ENCODE measurements around the gene ACVR1.

DNA sequence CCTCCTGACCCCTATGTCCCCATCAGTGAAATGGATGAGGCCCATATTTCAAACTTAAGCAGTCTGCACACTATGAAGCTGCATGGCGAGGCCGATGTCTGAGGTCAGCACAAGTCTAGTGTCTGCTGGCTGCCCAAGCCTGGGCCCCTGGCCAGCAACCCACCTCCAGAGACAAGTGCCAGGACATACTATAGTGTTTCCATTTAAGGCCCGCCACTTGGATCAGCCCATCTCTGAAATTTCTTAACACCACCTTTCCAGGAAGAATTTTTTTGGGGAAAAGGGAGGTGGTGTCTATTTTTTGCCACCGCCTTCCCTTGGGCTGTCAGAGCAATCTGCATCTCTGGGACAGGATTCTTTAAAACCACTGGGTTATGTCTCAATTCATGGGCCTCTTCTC, 1.8 kb downstream of the ACVR1 start:
- TF ChIP-seq, protein P1, sequence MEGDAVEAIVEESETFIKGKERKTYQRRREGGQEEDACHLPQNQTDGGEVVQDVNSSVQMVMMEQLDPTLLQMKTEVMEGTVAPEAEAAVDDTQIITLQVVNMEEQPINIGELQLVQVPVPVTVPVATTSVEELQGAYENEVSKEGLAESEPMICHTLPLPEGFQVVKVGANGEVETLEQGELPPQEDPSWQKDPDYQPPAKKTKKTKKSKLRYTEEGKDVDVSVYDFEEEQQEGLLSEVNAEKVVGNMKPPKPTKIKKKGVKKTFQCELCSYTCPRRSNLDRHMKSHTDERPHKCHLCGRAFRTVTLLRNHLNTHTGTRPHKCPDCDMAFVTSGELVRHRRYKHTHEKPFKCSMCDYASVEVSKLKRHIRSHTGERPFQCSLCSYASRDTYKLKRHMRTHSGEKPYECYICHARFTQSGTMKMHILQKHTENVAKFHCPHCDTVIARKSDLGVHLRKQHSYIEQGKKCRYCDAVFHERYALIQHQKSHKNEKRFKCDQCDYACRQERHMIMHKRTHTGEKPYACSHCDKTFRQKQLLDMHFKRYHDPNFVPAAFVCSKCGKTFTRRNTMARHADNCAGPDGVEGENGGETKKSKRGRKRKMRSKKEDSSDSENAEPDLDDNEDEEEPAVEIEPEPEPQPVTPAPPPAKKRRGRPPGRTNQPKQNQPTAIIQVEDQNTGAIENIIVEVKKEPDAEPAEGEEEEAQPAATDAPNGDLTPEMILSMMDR (conservative IDR thresholded peaks at IDR 0.05; ENCODE audit: low read depth in 2 of 2), result no peak
- TF ChIP-seq POLR2AphosphoS5 (IDR thresholded peaks at IDR 0.05; ENCODE audit: low read depth) (no peak), JUNB (IDR thresholded peaks at IDR 0.05; ENCODE audit: unreplicated experiment) (no peak), CREB1 (CRISPR knock-in tag; IDR thresholded peaks at IDR 0.05; ENCODE audit: low read depth) (no peak)
- TF ChIP-seq, protein P2, sequence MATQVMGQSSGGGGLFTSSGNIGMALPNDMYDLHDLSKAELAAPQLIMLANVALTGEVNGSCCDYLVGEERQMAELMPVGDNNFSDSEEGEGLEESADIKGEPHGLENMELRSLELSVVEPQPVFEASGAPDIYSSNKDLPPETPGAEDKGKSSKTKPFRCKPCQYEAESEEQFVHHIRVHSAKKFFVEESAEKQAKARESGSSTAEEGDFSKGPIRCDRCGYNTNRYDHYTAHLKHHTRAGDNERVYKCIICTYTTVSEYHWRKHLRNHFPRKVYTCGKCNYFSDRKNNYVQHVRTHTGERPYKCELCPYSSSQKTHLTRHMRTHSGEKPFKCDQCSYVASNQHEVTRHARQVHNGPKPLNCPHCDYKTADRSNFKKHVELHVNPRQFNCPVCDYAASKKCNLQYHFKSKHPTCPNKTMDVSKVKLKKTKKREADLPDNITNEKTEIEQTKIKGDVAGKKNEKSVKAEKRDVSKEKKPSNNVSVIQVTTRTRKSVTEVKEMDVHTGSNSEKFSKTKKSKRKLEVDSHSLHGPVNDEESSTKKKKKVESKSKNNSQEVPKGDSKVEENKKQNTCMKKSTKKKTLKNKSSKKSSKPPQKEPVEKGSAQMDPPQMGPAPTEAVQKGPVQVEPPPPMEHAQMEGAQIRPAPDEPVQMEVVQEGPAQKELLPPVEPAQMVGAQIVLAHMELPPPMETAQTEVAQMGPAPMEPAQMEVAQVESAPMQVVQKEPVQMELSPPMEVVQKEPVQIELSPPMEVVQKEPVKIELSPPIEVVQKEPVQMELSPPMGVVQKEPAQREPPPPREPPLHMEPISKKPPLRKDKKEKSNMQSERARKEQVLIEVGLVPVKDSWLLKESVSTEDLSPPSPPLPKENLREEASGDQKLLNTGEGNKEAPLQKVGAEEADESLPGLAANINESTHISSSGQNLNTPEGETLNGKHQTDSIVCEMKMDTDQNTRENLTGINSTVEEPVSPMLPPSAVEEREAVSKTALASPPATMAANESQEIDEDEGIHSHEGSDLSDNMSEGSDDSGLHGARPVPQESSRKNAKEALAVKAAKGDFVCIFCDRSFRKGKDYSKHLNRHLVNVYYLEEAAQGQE (IDR thresholded peaks at IDR 0.05; ENCODE audit: unreplicated experiment), result no peak
- TF ChIP-seq, protein P3, sequence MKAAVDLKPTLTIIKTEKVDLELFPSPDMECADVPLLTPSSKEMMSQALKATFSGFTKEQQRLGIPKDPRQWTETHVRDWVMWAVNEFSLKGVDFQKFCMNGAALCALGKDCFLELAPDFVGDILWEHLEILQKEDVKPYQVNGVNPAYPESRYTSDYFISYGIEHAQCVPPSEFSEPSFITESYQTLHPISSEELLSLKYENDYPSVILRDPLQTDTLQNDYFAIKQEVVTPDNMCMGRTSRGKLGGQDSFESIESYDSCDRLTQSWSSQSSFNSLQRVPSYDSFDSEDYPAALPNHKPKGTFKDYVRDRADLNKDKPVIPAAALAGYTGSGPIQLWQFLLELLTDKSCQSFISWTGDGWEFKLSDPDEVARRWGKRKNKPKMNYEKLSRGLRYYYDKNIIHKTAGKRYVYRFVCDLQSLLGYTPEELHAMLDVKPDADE (IDR thresholded peaks at IDR 0.05), result no peak

Measured in GM23338 (cell line).